Loucy (cell line): ENCODE measurements around the gene PARM1.

Experiments
- H2AFZ ChIP-seq: fragments of 200-600 bp; sonication (generic); 2 replicates; pipeline ENCODE4 v1.6.0; 2016; ENCODE audit warnings: antibody characterized with exemption, mild to moderate bottlenecking, low read length, moderate library complexity
- H3F3A ChIP-seq: fragments of 200-600 bp; 2 replicates; pipeline ENCODE4 v1.6.0; 2016; ENCODE audit warnings: antibody characterized with exemption, low read depth, mild to moderate bottlenecking
- H3K27me3 ChIP-seq: fragments of 200-600 bp; sonication (generic); 2 replicates; pipeline ENCODE4 v1.6.1; 2014; ENCODE audit warnings: low read length, mild to moderate bottlenecking; ENCODE audit not compliant: insufficient read depth, poor library complexity, severe bottlenecking
- H3K36me3 ChIP-seq: fragments of 200-600 bp; sonication (generic); 2 replicates; pipeline ENCODE4 v1.6.1; 2016; ENCODE audit warnings: low read length; ENCODE audit not compliant: insufficient read depth
- H3K4me1 ChIP-seq: fragments of 200-600 bp; sonication (generic); 2 replicates; pipeline ENCODE4 v1.5.1; 2014; ENCODE audit warnings: low read length, mild to moderate bottlenecking; ENCODE audit not compliant: insufficient read depth, poor library complexity, severe bottlenecking
- H3K4me2 ChIP-seq: fragments of 200-600 bp; sonication (generic); 2 replicates; pipeline ENCODE4 v1.6.0; 2014; ENCODE audit warnings: antibody characterized with exemption, low read length, low read depth, mild to moderate bottlenecking; ENCODE audit not compliant: poor library complexity, severe bottlenecking
- H3K4me3 ChIP-seq: fragments of 200-600 bp; sonication (generic); 2 replicates; pipeline ENCODE4 v1.5.1; 2014; ENCODE audit warnings: low read length, mild to moderate bottlenecking, mixed read lengths; ENCODE audit not compliant: poor library complexity, severe bottlenecking
- H3K79me2 ChIP-seq: fragments of 200-600 bp; sonication (generic); 2 replicates; pipeline ENCODE4 v1.6.1; 2014; ENCODE audit warnings: low read length; ENCODE audit not compliant: insufficient read depth
- H3K9ac ChIP-seq: fragments of 200-600 bp; sonication (generic); 2 replicates; pipeline ENCODE4 v1.6.0; 2014; ENCODE audit warnings: mild to moderate bottlenecking, low read depth, low read length, moderate library complexity; ENCODE audit not compliant: poor library complexity, severe bottlenecking
- H3K9me2 ChIP-seq: fragments of 200-600 bp; sonication (generic); replicated peaks from 2 replicates; pipeline ENCODE4 v1.6.1; 2016; ENCODE audit warnings: low read depth, low read length, mixed read lengths
- H3K9me3 ChIP-seq: fragments of 200-600 bp; sonication (generic); 2 replicates; pipeline ENCODE4 v1.6.1; 2014; ENCODE audit warnings: mild to moderate bottlenecking, antibody characterized with exemption, low read length, low read depth; ENCODE audit not compliant: insufficient read depth
- H4K20me1 ChIP-seq: fragments of 200-600 bp; sonication (generic); 2 replicates; pipeline ENCODE4 v1.6.0; 2014; ENCODE audit warnings: antibody characterized with exemption, low read length, mild to moderate bottlenecking; ENCODE audit not compliant: insufficient read depth, poor library complexity, severe bottlenecking
- CTCF ChIP-seq: fragments of 200-600 bp; sonication (generic); conservative IDR thresholded peaks from 2 replicates; pipeline ENCODE4 v1.5.1; 2014; ENCODE audit warnings: mild to moderate bottlenecking, antibody characterized with exemption, low read length
- EZH2phosphoT487 ChIP-seq: fragments of 200-600 bp; IDR thresholded peaks from 2 replicates; pipeline ENCODE4 v1.6.1; 2018; ENCODE audit warnings: antibody characterized with exemption, mild to moderate bottlenecking, moderate library complexity, borderline replicate concordance

Gene PARM1

GRCh38 chr4:74920704-74921103 lies 12.2 kb upstream of the PARM1 start:
- no peaks in the 10 kb centered on the region for H3K79me2 ChIP-seq
- no peaks in the 10 kb centered on the region for H3K4me1 ChIP-seq
- no peaks in the 10 kb centered on the region for H3K9me2 ChIP-seq
- no peaks in the 10 kb centered on the region for H3K9me3 ChIP-seq
- H3F3A ChIP-seq: no peaks in the 10 kb centered on the region
- H3K4me2 ChIP-seq: no peak overlapping the region
- H3K9ac ChIP-seq: no peak overlapping the region
- H3K27me3 ChIP-seq: no peaks in the 10 kb centered on the region
- no peaks in the 10 kb centered on the region for H3K36me3 ChIP-seq
- H4K20me1 ChIP-seq: no peaks in the 10 kb centered on the region
- H3K4me3 ChIP-seq: no peak overlapping the region
- TF ChIP-seq EZH2phosphoT487 (no peak), CTCF (no peak)
- H2AFZ ChIP-seq: no peak overlapping the region

GRCh38 chr4:74921490-74921889 lies 11.4 kb upstream of the PARM1 start:
- Histone ChIP-seq H3K9ac (no peak overlapping the region), H3F3A (no peaks in the 10 kb centered on the region), H3K4me2 (no peak overlapping the region), H3K9me2 (no peaks in the 10 kb centered on the region), H3K4me1 (no peaks in the 10 kb centered on the region), H3K36me3 (no peaks in the 10 kb centered on the region), H3K27me3 (no peaks in the 10 kb centered on the region), H3K79me2 (no peaks in the 10 kb centered on the region), H3K4me3 (no peak overlapping the region), H4K20me1 (no peaks in the 10 kb centered on the region), H2AFZ (no peak overlapping the region), H3K9me3 (no peaks in the 10 kb centered on the region)
- TF ChIP-seq CTCF (no peak), EZH2phosphoT487 (no peak)

- Histone ChIP-seq H3K4me3 (no peak overlapping the region), H3K4me2 (no peak overlapping the region), H3K36me3 (no peaks in the 10 kb centered on the region), H3F3A (no peaks in the 10 kb centered on the region), H3K9me2 (no peaks in the 10 kb centered on the region), H3K79me2 (no peaks in the 10 kb centered on the region), H2AFZ (no peak overlapping the region), H3K9me3 (no peaks in the 10 kb centered on the region), H3K27me3 (no peaks in the 10 kb centered on the region), H4K20me1 (no peaks in the 10 kb centered on the region), H3K9ac (no peak overlapping the region), H3K4me1 (no peaks in the 10 kb centered on the region)
- no peak for TF ChIP-seq CTCF
- no peak for TF ChIP-seq EZH2phosphoT487
Measured at GRCh38 chr4:74926007-74926406, 6.9 kb upstream of the PARM1 start.
